ENCODE measurements around the gene REV1.

REV1 gene

GRCh38 chr2:99420751-99421299 is 69.0 kb downstream of the REV1 start:
- TF ChIP-seq, protein P1, sequence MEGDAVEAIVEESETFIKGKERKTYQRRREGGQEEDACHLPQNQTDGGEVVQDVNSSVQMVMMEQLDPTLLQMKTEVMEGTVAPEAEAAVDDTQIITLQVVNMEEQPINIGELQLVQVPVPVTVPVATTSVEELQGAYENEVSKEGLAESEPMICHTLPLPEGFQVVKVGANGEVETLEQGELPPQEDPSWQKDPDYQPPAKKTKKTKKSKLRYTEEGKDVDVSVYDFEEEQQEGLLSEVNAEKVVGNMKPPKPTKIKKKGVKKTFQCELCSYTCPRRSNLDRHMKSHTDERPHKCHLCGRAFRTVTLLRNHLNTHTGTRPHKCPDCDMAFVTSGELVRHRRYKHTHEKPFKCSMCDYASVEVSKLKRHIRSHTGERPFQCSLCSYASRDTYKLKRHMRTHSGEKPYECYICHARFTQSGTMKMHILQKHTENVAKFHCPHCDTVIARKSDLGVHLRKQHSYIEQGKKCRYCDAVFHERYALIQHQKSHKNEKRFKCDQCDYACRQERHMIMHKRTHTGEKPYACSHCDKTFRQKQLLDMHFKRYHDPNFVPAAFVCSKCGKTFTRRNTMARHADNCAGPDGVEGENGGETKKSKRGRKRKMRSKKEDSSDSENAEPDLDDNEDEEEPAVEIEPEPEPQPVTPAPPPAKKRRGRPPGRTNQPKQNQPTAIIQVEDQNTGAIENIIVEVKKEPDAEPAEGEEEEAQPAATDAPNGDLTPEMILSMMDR (IDR thresholded peaks at IDR 0.05; ENCODE audit: borderline replicate concordance, control extremely low read depth, extremely low read depth, insufficient read depth, missing control alignments) = no peak
- no peak for DNase-seq (ENCODE audit: low spot score)
- in situ Hi-C loops (cut with MboI; ENCODE audit: low sequenced_read_pairs, unreplicated experiment) = no loop called here

- DNase-seq (ENCODE audit: low spot score) = no peak
- in situ Hi-C loops (cut with MboI; ENCODE audit: low sequenced_read_pairs, unreplicated experiment) = no loop called here
- TF ChIP-seq, protein P1 (IDR thresholded peaks at IDR 0.05; ENCODE audit: borderline replicate concordance, control extremely low read depth, extremely low read depth, insufficient read depth, missing control alignments) = no peak
Measured at GRCh38 chr2:99420031-99420430, 69.8 kb downstream of the REV1 start.

GRCh38 chr2:99417396-99417795 is 72.4 kb downstream of the REV1 start:
- TF ChIP-seq, protein P1 (IDR thresholded peaks at IDR 0.05; ENCODE audit: borderline replicate concordance, control extremely low read depth, extremely low read depth, insufficient read depth, missing control alignments) = no peak
- DNase-seq (ENCODE audit: low spot score) = no peak
- in situ Hi-C loops (cut with MboI; ENCODE audit: low sequenced_read_pairs, unreplicated experiment) = no loop called here

- no peak for DNase-seq (ENCODE audit: low spot score)
- TF ChIP-seq, protein P1 (IDR thresholded peaks at IDR 0.05; ENCODE audit: borderline replicate concordance, control extremely low read depth, extremely low read depth, insufficient read depth, missing control alignments) = no peak
- in situ Hi-C loops (cut with MboI; ENCODE audit: low sequenced_read_pairs, unreplicated experiment) = no loop called here
Measured at GRCh38 chr2:99414566-99414965, 75.3 kb downstream of the REV1 start.

DNA sequence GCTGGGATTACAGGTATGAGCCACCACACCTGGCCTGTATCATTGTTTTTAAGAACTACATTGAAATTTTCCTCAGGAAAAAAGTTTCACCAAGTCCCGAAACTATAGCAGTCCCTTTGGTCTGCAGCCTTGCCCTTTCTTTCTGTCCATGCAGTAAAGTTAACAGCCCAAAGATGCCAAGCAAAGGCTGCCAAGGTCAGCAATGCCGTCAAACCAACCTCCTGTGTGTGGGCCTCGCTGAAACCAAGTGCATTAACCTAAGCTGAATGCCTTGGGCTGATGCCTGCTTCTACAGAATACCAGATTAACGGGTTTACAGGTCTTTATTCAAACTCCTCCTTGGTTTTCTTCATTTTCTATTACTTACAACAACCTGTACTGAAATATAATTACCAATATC is 79.5 kb downstream of the REV1 start:
- TF ChIP-seq, protein P1 (IDR thresholded peaks at IDR 0.05; ENCODE audit: borderline replicate concordance, control extremely low read depth, extremely low read depth, insufficient read depth, missing control alignments) = no peak
- DNase-seq (ENCODE audit: low spot score) = no peak
- in situ Hi-C loops (cut with MboI; ENCODE audit: low sequenced_read_pairs, unreplicated experiment) = no loop called here

GRCh38 chr2:99406137-99406536 is 83.7 kb downstream of the REV1 start:
- in situ Hi-C loops (cut with MboI; ENCODE audit: low sequenced_read_pairs, unreplicated experiment) = no loop called here
- TF ChIP-seq, protein P1 (IDR thresholded peaks at IDR 0.05; ENCODE audit: borderline replicate concordance, control extremely low read depth, extremely low read depth, insufficient read depth, missing control alignments) = no peak
- no peak for DNase-seq (ENCODE audit: low spot score)
